Hepatocyte (in vitro differentiated cells): ENCODE results near the gene FMNL1.

Experiments
- CTCF ChIP-seq: fragments of 200-600 bp; sonication (generic); IDR thresholded peaks from 2 replicates; pipeline ENCODE4 v1.5.1; 2016; ENCODE audit warnings: antibody characterized with exemption, mild to moderate bottlenecking; ENCODE audit not compliant: poor library complexity
- EZH2 ChIP-seq: fragments of 200-600 bp; sonication (generic); IDR thresholded peaks from 2 replicates; pipeline ENCODE4 v1.6.1; 2016; ENCODE audit warnings: antibody characterized with exemption, mild to moderate bottlenecking, borderline replicate concordance
- EZH2phosphoT487 ChIP-seq: fragments of 200-600 bp; sonication (generic); IDR thresholded peaks from one replicate; pipeline ENCODE4 v1.6.1; 2018; ENCODE audit warnings: antibody characterized with exemption, mild to moderate bottlenecking, low read depth, moderate library complexity; ENCODE audit not compliant: unreplicated experiment, severe bottlenecking

GRCh38 chr17:45227926-45228762 lies 6.5 kb downstream of the FMNL1 start:
- TF ChIP-seq EZH2 (no peak), CTCF (no peak), EZH2phosphoT487 (no peak)
